ENCODE data around the gene OR3A2. TPM values are rescaled to one million over a fixed set of nuclear protein-coding genes. Genes with fewer than 3 reads are reported as not detected.
"Not testable (repeated sequence)": the region's sequence is repeated elsewhere in the genome, so short reads cannot be mapped to it uniquely, and the experiment has no call there.

Gene OR3A2
- total and polyA plus RNA-seq, 5 experiments from 2014 or later = 0.91 to 5.8 (median 3.3) TPM; not detected in 1

DNA sequence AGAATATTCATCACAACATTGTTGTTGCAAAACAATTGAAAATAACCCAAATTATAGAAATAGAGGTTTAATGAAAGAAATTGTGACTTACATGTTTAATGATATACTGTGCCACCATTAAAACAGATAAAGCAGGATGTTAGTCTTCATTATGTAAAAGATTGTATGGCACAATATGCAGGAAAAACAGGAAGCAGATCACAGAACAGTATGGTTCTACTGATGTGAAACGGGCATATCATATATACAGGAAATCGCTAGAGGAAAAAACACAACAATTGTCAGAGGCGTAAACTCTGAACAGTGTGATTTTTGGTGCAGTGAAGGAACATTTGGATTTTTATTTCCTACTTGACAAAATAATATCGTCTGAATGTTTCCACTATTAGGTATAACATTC is 110.0 kb downstream of the OR3A2 start:
- Mint-ChIP-seq H3K4me3 (no peak overlapping the region), H3K27me3 (peaks cover 0 to 9% (median 4%) of the 10 kb centered on the region in 5 donors), H3K4me1 (no peaks in the 10 kb centered on the region), H3K27ac (no peak overlapping the region), H3K36me3 (peaks cover 0 to 19% (median 0%) of the 10 kb centered on the region in 3 donors), H3K9me3 (peaks cover 3 to 17% (median 15%) of the 10 kb centered on the region in 9 donors)
- POLR2A ChIA-PET = no interaction called here
- no peak for ATAC-seq
- DNase-seq = no peak

DNA sequence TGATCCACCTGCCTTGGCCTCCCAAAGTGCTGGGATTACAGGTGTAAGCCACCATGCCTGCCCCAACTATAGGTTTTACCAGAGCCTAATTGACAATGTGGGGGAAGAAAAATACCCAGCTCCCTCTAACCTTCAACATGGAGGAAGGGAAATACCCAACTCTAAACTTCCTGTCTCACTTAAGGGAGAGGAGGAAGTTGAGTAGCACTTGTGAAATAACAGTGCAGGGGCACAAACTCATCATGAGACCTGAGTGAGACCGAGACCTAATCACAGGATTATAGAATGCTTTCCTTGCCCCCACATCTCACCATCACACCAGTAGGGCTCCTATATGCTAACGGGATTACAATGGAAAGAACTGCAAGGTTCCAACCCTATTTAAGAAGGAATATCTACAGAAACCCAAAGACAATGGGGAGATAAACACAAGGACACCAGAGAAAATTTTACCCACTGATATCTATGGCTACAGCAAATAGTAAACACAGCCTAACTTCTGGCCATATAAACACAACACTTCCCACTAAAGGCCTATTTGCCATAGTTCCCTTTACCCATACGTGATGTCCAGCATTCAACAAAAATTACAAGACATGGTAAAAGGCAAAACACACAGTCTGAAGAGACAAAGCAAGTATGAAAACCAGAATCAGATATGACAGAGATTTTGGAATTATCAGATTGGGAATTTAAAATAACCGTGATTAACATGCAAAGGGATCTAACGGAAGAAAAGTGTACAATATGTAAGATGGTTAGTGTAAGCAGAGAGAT is 114.8 kb downstream of the OR3A2 start:
- no peak overlapping the region for H3K4me3 Mint-ChIP-seq
- peaks cover 4 to 19% (median 12%) of the 10 kb centered on the region in 5 donors for H3K27me3 Mint-ChIP-seq
- H3K36me3 Mint-ChIP-seq = peaks cover 0 to 25% (median 0%) of the 10 kb centered on the region in 3 donors
- POLR2A ChIA-PET = no interaction called here
- H3K9me3 Mint-ChIP-seq = peaks cover 6 to 31% (median 25%) of the 10 kb centered on the region in 9 donors
- H3K4me1 Mint-ChIP-seq = peaks cover 0 to under 1% (median 0%) of the 10 kb centered on the region in 4 donors
- ATAC-seq (no peak), DNase-seq (no peak)
- no peak overlapping the region for H3K27ac Mint-ChIP-seq

DNA sequence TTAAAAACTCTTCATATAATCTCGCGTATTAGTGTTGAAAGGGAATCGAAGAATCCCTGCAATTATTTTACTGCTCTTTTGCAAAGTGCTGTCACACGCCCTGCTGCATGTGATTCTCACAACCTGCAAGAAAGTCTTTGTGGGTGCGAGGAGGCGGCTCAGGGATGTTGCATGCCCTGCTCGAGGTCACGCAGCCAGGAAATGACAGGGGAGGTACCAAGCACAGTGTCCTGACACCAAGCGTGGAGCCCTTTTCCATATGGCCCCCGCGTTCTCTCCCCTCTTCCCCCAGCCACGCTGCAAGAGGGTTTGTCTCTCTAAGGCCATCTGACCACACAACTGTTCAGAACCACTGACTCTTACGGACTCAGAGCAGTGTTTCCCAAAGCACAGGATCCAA is 125.5 kb downstream of the OR3A2 start:
- H3K4me1 Mint-ChIP-seq = no peaks in the 10 kb centered on the region
- ATAC-seq = no peak
- H3K27me3 Mint-ChIP-seq = peaks cover 4 to 28% (median 12%) of the 10 kb centered on the region in 5 donors
- POLR2A ChIA-PET = no interaction called here
- peaks cover 0 to 5% (median 0%) of the 10 kb centered on the region in 3 donors for H3K36me3 Mint-ChIP-seq
- no peak overlapping the region for H3K27ac Mint-ChIP-seq
- H3K9me3 Mint-ChIP-seq = peaks cover 0 to 16% (median 4%) of the 10 kb centered on the region in 9 donors
- no peak overlapping the region for H3K4me3 Mint-ChIP-seq
- no peak for DNase-seq

DNA sequence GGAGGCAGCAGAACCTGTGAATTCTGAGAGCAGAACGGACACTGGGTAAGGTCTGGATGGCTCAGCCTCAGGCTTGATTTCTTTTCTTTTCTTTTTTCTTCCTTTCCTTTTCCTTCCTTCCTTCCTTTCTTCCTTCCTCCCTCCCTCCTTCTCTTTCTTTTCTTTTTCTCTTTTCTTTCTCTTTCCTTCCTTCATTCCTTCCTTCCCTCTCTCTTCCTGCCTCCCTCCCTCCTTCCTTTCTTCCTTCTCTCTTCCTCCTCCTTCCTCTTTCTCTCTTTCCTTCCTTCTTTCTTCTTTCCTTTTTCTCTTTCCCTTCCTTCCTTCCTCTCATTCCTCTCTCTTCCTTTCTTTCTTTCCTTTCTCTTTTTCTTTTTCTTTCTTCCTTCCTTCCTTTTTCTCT is 125.9 kb downstream of the OR3A2 start:
- Mint-ChIP-seq H3K4me1 (no peaks in the 10 kb centered on the region), H3K4me3 (no peak overlapping the region), H3K27ac (no peak overlapping the region), H3K36me3 (peaks cover 0 to 5% (median 0%) of the 10 kb centered on the region in 3 donors), H3K27me3 (peaks cover 4 to 27% (median 11%) of the 10 kb centered on the region in 5 donors), H3K9me3 (peaks cover 0 to 16% (median 4%) of the 10 kb centered on the region in 9 donors)
- POLR2A ChIA-PET = no interaction called here
- ATAC-seq = no peak
- no peak for DNase-seq

DNA sequence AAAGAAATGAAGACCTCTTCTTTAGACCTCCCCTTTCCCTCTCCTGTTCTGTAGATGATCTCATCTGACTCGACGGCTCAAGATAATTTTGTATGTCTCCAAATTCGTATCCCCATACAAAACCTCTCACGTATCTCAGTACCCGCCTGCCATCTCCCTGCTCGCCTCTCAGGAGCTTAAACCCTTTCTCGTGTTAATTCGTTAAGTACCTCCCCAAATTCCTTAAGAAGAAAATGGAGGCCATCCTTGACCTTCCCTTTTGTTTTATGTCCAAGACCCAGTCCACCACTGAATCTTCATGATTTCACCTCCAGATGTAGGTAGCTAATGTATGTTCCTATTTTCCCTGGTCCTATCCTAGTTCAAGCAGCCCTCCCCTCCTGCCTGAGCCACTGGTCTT is 129.5 kb downstream of the OR3A2 start:
- Mint-ChIP-seq H3K9me3 (peaks cover 0 to 22% (median 10%) of the 10 kb centered on the region in 9 donors), H3K4me1 (no peaks in the 10 kb centered on the region), H3K27ac (no peak overlapping the region), H3K36me3 (peaks cover 0 to 18% (median 0%) of the 10 kb centered on the region in 3 donors), H3K4me3 (no peak overlapping the region), H3K27me3 (peaks cover 6 to 22% (median 11%) of the 10 kb centered on the region in 5 donors)
- POLR2A ChIA-PET = no interaction called here
- ATAC-seq = no peak
- DNase-seq = no peak

DNA sequence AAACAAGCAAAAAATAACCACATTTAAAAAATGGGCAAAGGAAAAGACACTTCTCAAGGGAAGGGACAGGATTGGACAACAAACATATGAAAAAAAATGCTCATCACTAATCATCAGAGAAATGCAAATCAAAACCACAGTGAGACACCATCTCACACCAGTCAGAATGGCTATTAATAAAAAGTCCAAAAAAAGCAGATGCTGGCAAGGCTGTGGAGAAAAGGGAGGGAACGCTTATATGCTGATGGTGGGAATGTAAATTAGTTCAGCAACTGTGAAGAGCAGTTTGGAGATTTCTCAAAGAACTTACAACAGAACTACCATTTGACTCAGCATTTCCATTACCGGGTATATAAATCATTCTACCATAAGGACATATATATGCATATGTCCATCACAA is 137.1 kb downstream of the OR3A2 start:
- DNase-seq, H3K4me3 Mint-ChIP-seq, H3K27me3 Mint-ChIP-seq, ATAC-seq, H3K36me3 Mint-ChIP-seq, H3K9me3 Mint-ChIP-seq, H3K27ac Mint-ChIP-seq, POLR2A ChIA-PET, H3K4me1 Mint-ChIP-seq: not testable (repeated sequence)

DNA sequence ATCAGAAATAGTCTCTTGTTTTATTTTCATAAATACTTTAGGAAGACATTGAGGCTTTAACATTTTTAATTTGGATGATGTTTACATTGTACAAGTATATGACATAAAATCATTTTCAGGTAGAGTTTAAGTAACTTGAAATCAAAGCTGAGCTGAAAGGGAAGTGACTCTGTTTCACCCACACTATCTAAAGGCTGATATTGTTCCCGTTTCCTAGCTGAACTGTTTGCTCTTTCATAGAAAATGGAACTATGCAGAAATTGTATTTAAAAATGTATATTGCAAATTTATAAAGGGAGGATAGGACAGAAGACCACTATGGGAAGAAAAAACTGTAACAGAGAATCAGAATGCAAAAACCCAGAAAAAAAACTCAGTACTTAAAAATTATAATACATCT is 141.3 kb downstream of the OR3A2 start:
- DNase-seq, POLR2A ChIA-PET, H3K9me3 Mint-ChIP-seq, H3K27me3 Mint-ChIP-seq, H3K36me3 Mint-ChIP-seq, H3K27ac Mint-ChIP-seq, ATAC-seq, H3K4me1 Mint-ChIP-seq, H3K4me3 Mint-ChIP-seq: not testable (repeated sequence)

DNA sequence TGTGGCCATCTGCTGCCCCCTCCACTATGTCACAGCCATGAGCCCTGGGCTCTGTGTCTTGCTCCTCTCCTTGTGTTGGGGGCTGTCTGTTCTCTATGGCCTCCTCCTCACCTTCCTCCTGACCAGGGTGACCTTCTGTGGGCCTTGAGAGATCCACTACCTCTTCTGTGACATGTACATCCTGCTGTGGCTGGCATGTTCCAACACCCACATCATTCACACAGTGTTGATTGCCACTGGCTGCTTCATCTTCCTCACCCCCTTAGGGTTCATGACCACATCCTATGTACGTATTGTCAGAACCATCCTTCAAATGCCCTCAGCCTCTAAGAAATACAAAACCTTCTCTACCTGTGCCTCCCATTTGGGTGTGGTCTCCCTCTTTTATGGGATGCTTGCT is 145.1 kb downstream of the OR3A2 start:
- H3K36me3 Mint-ChIP-seq, ATAC-seq, H3K27ac Mint-ChIP-seq, H3K4me3 Mint-ChIP-seq, H3K27me3 Mint-ChIP-seq, POLR2A ChIA-PET, DNase-seq, H3K9me3 Mint-ChIP-seq, H3K4me1 Mint-ChIP-seq: not testable (repeated sequence)

DNA sequence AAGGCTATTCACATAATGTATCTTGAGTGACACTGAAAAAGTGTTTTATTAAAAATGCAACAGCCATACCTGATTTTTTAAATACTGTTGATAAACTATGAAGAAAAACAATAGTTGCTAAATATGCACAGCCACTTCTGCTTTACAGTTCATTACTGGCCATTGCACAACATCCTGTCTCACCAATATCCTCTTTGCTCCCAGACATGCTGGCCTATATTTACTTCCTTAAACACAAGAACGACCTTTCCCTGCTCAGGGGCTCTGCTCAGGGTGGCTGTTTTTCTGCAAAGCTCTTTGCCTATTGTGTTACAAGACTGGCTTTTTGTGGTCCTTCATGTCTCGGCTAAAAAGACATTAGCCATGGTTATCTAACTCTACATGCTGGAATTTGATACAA is 147.4 kb downstream of the OR3A2 start:
- H3K36me3 Mint-ChIP-seq, DNase-seq, H3K27me3 Mint-ChIP-seq, ATAC-seq, H3K27ac Mint-ChIP-seq, H3K4me3 Mint-ChIP-seq, H3K9me3 Mint-ChIP-seq, POLR2A ChIA-PET, H3K4me1 Mint-ChIP-seq: not testable (repeated sequence)

DNA sequence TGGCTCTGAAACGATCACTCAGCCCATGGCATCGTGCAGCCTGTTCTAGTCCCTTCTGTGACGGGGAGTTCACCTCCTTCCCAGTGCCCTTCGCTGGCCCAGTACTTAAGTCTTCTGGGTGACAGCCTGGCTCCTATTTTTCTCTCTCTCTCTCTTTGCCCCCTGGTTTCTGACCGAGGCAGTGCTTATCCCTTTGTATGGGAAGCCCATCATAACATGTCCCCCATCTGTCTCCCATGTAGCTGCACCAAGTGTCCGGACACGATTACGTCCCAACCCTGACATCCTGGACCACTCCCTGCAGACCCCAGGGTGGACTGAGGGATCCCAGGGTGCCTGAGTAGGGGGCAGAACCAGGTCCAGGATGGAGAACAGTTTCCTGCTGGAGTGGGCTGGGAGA is 153.8 kb downstream of the OR3A2 start:
- H3K9me3 Mint-ChIP-seq, H3K4me1 Mint-ChIP-seq, ATAC-seq, DNase-seq, POLR2A ChIA-PET, H3K36me3 Mint-ChIP-seq, H3K4me3 Mint-ChIP-seq, H3K27me3 Mint-ChIP-seq: not testable (repeated sequence)
- peak overlapping the region in 1 of 10 donors; percentile 43 for H3K27ac Mint-ChIP-seq

Other genes with a start within 250 kb of the OR3A2 start
- not detected for gene OR1A2, start 188.8 kb downstream of the OR3A2 start, total RNA-seq
- gene OR1A2, start 188.8 kb downstream of the OR3A2 start, polyA plus RNA-seq = not detected
- gene OR1A1, start 178.6 kb downstream of the OR3A2 start, total RNA-seq = not detected
- gene OR1A1, start 178.6 kb downstream of the OR3A2 start, polyA plus RNA-seq = not detected
- under 1 TPM; 0.55 to 0.60 TPM for gene OR3A1, start 87.9 kb downstream of the OR3A2 start, total RNA-seq
- gene OR3A1, start 87.9 kb downstream of the OR3A2 start, polyA plus RNA-seq = under 1 TPM; 0.16 to 0.78 (median 0.22) TPM
- gene OR1E1, start 12.1 kb upstream of the OR3A2 start, total RNA-seq = not detected
- not detected for gene OR1E1, start 12.1 kb upstream of the OR3A2 start, polyA plus RNA-seq
- not detected for gene OR3A3, start 25.1 kb upstream of the OR3A2 start, total RNA-seq
- not detected for gene OR3A3, start 25.1 kb upstream of the OR3A2 start, polyA plus RNA-seq
- gene OR1E2, start 47.5 kb upstream of the OR3A2 start, total RNA-seq = not detected
- not detected for gene OR1E2, start 47.5 kb upstream of the OR3A2 start, polyA plus RNA-seq
- gene SPATA22, start 85.5 kb upstream of the OR3A2 start, total RNA-seq = under 1 TPM in 1 of 2 experiments, not detected in 1; 0.36 TPM
- gene SPATA22, start 85.5 kb upstream of the OR3A2 start, polyA plus RNA-seq = not detected
- gene ASPA, start 89.7 kb upstream of the OR3A2 start, total RNA-seq = not detected
- not detected for gene ASPA, start 89.7 kb upstream of the OR3A2 start, polyA plus RNA-seq
- gene TRPV3, start 171.5 kb upstream of the OR3A2 start, total RNA-seq = under 1 TPM; 0.13 to 0.38 TPM
- under 1 TPM in 1 of 3 donors, not detected in 2; 0.47 TPM for gene TRPV3, start 171.5 kb upstream of the OR3A2 start, polyA plus RNA-seq
- 1 to 10 TPM; 5.9 to 9.3 TPM for gene TRPV1, start 223.1 kb upstream of the OR3A2 start, total RNA-seq
- gene TRPV1, start 223.1 kb upstream of the OR3A2 start, polyA plus RNA-seq = under 1 TPM in 2 of 3 donors, not detected in 1; 0.34 to 0.79 TPM
- 10 to 100 TPM in 1 of 2 experiments, 1 to 10 TPM in 1; 8.8 to 10.1 TPM for gene SHPK, start 249.9 kb upstream of the OR3A2 start, total RNA-seq
- 1 to 10 TPM; 3.5 to 7.1 (median 4.7) TPM for gene SHPK, start 249.9 kb upstream of the OR3A2 start, polyA plus RNA-seq